ENCODE measurements around the gene GINS2. TPM values are rescaled to one million over a fixed set of nuclear protein-coding genes. Genes with fewer than 3 reads are reported as not detected.

GINS2 gene
- 74.3 and 80.9 TPM in 2 replicates for total RNA-seq (2014; rRNA removed; shearing (Covaris generic))
- total RNA-seq (2022), result 140 and 142 TPM in 2 replicates
- percentile 90 among the genes with signal in this experiment for Bru-seq, nascent RNA
- BruChase-seq, experiment 1, labeled RNA remaining after a 6-hour chase, result percentile 91 among the genes with signal in this experiment
- BruChase-seq, experiment 2, labeled RNA remaining after a 2-hour chase, result percentile 90 among the genes with signal in this experiment
- long read RNA-seq, transcript GINS2-201 (5 exons, 2,673 nt), result major isoform, 364 of 391 reads
- long read RNA-seq, partial matches to known transcripts, result 12 of 391 reads
- long read RNA-seq, other reads (novel, unspliced or antisense), result 14 of 391 reads

DNA sequence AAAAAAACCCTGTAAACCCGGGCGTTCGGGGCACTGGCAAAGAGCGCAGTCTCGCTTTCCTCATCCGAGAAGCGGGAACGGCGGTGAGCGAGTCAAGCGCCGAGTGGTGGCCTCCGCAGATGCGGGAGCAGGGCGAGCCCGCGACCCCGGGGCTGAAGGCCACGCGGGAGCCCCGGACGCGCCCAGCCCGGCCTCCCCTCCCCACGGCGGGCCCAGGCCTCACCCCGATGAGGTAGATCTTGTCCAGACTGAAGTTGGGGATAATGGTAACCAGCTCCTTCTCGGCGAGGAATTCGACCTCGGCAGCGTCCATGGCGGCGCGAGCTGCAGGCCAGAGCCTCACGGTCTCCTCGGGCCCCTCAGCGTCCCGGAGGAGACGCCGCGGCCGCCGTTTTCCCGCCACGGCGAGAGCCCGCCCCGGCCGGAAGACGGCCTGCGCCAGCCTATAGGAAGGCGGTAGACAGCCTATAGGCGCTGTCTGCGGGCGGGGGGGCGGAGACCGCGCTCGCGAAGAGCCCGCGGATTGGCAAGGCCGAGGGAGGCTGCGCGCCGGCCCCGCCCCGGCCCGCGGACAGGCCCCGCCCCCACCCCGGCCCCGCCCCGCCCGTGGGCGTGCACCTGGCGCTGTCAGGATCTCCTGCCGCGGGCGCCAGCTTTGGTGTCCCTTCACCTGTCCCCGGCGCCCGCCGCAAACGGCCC lies at the start of gene GINS2:
TSS of gene GINS2 (minus strand) at position 369 of the 699 bp plus-strand sequence. CDS start at position 313, 56 bp downstream.
- BruUV-seq (replicated peaks), result no TSS peak
- intact Hi-C loops (cut with micrococcal nuclease; ENCODE audit: unreplicated experiment), result loop anchor here (1.0 to 5.0 kb wide), 3 partner anchors 76 to 240 kb away; partner anchors contain the start of gene GSE1
- POLR2A ChIA-PET, result interaction anchor here (0.9 to 2.5 kb wide), 2 partner anchors 28 to 65 kb away, joined by 3 to 12 read pairs; no protein-coding TSS in a partner anchor

GRCh38 chr16:85736921-85737320 lies 48.2 kb upstream of the GINS2 start:
- intact Hi-C loops (cut with micrococcal nuclease; ENCODE audit: unreplicated experiment), result no loop called here
- H3K9me3 ChIP-seq (ENCODE audit: low read length), result no peaks in the 10 kb centered on the region
- DNase-seq (ENCODE audit: low spot score), result no peak
- BruUV-seq (replicated peaks), result no TSS peak
- ChIA-PET CTCF (ENCODE audit: unreplicated experiment) (interaction anchor here (0.6 to 1.3 kb wide), 4 partner anchors 15 to 1240 kb away, joined by 3 to 6 read pairs (median 3); no protein-coding TSS in a partner anchor), POLR2A (interaction anchor here (0.6 to 2.3 kb wide), 4 partner anchors 10 to 51 kb away, joined by 3 to 9 read pairs (median 6); no protein-coding TSS in a partner anchor)
- no peaks in the 10 kb centered on the region for H3K9me2 ChIP-seq (ENCODE audit: insufficient read depth, low read length)
- no peaks in the 10 kb centered on the region for H4K20me1 ChIP-seq (ENCODE audit: insufficient read depth, low read length)
- no peaks in the 10 kb centered on the region for H3K36me3 ChIP-seq (ENCODE audit: insufficient read depth, low read length)
- H3K4me3 ChIP-seq (ENCODE audit: low read depth, low read length, poor library complexity, severe bottlenecking), result no peak overlapping the region
- no peak overlapping the region for H3K4me2 ChIP-seq (ENCODE audit: low read length)
- H3K27ac ChIP-seq (ENCODE audit: low read depth, low read length, poor library complexity, severe bottlenecking), result no peak overlapping the region
- no peak overlapping the region for H2AFZ ChIP-seq (ENCODE audit: low read length)
- TF ChIP-seq CTCF (conservative IDR thresholded peaks at IDR 0.05; ENCODE audit: low read length) (no peak), EZH2phosphoT487 (IDR thresholded peaks at IDR 0.05; ENCODE audit: borderline replicate concordance, low read depth, low read length) (no peak)
- H3K79me2 ChIP-seq (ENCODE audit: insufficient read depth, low read depth, low read length), result no peaks in the 10 kb centered on the region
- H3K4me1 ChIP-seq (ENCODE audit: insufficient read depth, low read length, poor library complexity, severe bottlenecking), result peaks cover 31% of the 10 kb centered on the region

More for the DNA sequence above, at the start of gene GINS2:
- peak; percentile 97 for DNase-seq (ENCODE audit: low spot score)
- Histone ChIP-seq H3K9me2 (ENCODE audit: insufficient read depth, low read length) (no peaks in the 10 kb centered on the region), H3K36me3 (ENCODE audit: insufficient read depth, low read length) (peaks cover 35% of the 10 kb centered on the region), H2AFZ (ENCODE audit: low read length) (peak within 1 kb of the TSS; percentile 69; the same call in 1 of the 2 replicates), H4K20me1 (ENCODE audit: insufficient read depth, low read length) (peaks cover 12% of the 10 kb centered on the region), H3K9me3 (ENCODE audit: low read length) (no peaks in the 10 kb centered on the region), H3K27ac (ENCODE audit: low read depth, low read length, poor library complexity, severe bottlenecking) (peak within 1 kb of the TSS; percentile 90), H3K4me3 (ENCODE audit: low read depth, low read length, poor library complexity, severe bottlenecking) (peak within 1 kb of the TSS; percentile 87), H3K4me1 (ENCODE audit: insufficient read depth, low read length, poor library complexity, severe bottlenecking) (peaks cover 50% of the 10 kb centered on the region), H3K4me2 (ENCODE audit: low read length) (peak within 1 kb of the TSS; percentile 95), H3K79me2 (ENCODE audit: insufficient read depth, low read depth, low read length) (peaks cover 50% of the 10 kb centered on the region)
- CTCF ChIA-PET (ENCODE audit: unreplicated experiment), result interaction anchor here (0.6 kb wide), 1 partner anchor 304 kb away, joined by 3 read pairs; no protein-coding TSS in a partner anchor
- TF ChIP-seq CTCF (conservative IDR thresholded peaks at IDR 0.05; ENCODE audit: low read length) (no peak), EZH2phosphoT487 (IDR thresholded peaks at IDR 0.05; ENCODE audit: borderline replicate concordance, low read depth, low read length) (no peak)

Data from OCI-LY7 (cell line).